ENCODE measurements around the gene SCN9A. TPM values are rescaled to one million over a fixed set of nuclear protein-coding genes. Genes with fewer than 3 reads are reported as not detected.
"Not testable (repeated sequence)": the region's sequence is repeated elsewhere in the genome, so short reads cannot be mapped to it uniquely, and the experiment has no call there.

The SCN9A gene
- total RNA-seq, 2 donors from 2014 or later, result 1.8 to 6.4 TPM

DNA sequence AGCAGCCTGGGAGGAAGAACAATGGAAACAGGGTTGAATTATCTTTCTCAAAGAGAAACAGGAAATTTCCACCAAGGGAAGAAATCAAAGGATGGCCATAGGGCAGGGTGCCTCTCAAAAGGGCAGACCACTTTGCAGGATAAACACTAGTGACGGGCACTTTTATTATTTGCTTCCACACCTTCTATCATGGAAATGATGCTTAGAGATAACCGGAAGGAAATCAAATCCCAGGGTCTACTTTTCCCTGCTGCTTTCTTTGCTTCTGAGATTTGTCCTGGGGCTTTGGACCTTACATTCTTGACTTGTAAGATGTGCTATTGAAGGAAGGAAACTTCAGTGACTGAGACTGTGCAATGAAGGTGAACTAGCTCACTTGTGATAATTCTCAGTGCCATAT is 1.1 kb upstream of the SCN9A start:
- DNase-seq (no peak), ATAC-seq (no peak)
- intact Hi-C loops (cut with DNase I), result no loop called here

DNA sequence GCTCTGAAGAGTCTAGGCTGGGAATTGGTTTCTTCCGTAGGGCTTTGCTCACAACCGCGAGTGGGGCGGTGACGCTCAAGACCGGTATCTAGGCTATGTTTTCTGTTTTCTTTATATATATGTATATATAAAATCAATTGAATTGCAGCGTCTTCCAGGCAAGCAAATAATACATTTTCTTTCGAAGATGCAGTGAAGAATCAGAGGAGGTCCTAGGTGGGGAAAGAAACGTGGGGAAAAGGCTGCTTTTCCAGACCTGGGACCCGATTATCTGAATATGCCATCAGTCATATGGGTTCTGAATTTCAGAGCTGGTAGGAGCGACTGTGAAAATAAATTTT is 714 bp upstream of the SCN9A start:
- intact Hi-C loops (cut with DNase I), result no loop called here
- ATAC-seq (no peak), DNase-seq (no peak)

DNA sequence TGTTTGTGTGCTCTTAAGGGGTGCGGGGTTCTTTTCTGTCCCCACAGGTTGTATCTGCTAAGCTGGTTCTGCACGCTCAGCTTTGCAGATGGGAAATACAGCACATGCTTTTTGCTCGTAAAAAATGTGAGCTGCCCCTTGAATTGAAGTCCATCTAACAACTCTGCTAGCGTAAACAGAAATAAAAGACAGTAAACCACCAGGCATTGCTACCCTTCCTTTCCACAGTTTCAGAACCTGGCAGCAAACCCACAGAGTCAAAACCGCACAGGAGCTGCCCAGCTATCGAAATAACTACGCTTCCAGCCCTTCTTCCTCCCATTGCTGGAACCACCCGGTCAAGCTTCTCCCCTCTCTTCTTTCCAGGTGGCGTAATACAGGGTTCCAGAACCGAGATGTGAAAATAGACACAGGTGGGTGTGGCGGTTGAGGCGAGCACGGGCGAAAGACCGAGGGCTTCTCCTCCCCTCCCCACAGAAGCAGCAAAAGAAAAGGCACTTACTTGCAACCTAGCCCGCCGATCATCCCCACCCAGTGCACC is 479 bp downstream of the SCN9A start:
- intact Hi-C loops (cut with DNase I), result no loop called here
- no peak for DNase-seq

DNA sequence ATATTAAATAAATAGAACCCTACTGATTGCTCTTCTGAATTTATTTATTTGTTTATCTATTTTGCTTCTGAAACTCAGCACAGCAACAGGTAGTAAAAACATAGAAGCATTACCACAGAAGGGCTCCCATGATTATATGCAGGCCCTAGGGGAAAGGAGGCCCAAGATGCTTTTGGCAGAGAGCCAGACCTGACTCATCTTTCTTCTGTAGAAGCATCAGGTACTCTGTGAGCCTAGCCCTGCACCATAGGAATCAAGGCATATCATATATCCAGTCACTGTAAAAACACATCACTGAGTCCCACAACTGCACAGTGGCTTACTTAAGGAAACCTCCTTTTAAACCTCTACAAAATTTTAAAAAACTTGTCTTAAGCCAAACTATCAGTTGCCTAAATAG is 1.8 kb downstream of the SCN9A start:
- intact Hi-C loops (cut with DNase I), result no loop called here
- DNase-seq (no peak), ATAC-seq (no peak)

More for the DNA sequence above, 479 bp downstream of the SCN9A start:
- ATAC-seq, result peak; percentile 9 to 24

DNA sequence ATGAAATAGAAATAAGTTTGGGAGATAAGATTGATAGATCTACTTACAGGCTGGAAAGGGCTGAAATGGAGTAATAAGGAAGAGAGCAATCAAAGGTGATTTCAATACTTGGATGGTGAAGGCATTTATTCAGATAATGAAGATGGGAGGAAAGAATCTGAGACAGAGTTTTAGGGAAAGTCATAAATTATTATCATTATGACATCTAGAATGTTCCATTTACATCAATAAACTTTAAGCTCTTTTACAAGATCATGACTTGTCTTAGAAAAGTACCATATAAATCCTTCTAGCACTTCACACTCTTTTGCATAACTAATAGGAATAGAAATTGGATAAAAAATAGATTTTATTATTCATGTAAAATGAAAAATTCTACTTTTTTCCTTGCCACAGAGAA is 2.2 kb downstream of the SCN9A start:
- DNase-seq (no peak), ATAC-seq (no peak)
- intact Hi-C loops (cut with DNase I), result no loop called here

DNA sequence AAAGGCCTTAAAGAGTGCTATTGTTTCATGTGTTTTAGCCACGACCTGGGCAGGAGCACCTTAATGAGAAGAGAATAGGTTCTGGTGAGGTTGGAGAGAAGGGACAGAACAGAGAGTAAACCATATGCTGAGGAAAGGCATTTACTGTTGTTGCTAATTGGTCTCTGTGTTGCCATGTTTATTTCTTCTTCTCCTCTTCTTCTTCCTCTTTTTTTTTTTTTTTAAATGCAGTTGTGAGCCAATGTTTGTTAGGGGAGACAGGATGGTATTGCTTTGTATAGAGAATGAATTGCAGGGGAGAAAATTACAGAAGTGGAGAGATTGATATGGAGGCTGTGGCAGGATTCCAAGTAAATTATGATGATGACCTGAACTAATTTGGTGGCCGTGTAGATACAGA is 2.6 kb downstream of the SCN9A start:
- intact Hi-C loops (cut with DNase I), result no loop called here
- no peak for DNase-seq
- ATAC-seq, result no peak

DNA sequence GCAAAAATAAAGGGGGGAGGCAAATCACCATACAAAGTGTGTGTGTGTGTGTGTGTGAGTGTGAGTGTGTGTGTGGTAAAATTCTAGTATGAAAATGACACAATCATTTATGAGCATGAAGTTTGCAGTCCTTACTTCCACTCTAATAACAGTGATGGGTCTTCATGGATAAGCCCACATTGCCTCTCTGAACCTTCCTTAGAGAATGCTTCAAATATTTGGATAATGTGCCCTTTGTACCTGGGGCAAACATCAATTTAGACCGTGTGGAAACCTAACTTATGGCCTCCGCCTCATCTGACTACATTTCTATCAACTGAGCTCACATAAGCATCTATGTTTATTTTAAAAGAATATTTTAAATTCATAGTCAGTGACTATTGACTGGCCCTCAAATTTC is 3.7 kb downstream of the SCN9A start:
- intact Hi-C loops (cut with DNase I), result no loop called here
- ATAC-seq (no peak), DNase-seq (no peak)

DNA sequence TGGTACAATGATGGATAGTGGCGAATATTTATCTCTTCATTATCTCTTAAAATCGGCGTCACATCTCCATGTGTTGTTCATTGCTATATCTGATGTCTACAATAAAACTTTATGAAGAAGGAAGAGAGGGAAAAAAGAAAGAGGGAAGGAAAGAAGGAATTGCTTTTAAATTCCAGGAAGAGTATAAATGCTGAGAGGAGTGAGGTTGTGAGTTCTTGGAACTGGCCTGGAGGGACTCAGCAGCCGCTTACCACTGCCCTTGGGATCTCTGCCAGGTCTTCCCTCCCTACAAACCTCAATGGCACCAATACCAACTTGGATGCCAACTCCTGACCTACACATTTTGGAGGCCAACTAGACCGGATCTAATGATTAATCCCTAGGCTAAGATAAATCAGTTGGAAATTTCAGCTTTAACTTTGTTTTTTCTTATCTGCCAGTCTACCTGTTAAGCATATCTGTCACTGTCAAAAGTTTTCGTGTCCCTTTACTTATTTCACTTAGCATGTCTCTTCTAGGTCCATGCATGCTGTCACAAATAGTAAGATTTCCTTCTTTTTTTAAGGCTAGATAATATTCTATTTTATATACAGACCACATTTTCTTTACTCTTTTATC is 9.8 kb downstream of the SCN9A start:
- ATAC-seq (no peak), DNase-seq (no peak)
- intact Hi-C loops (cut with DNase I), result no loop called here

DNA sequence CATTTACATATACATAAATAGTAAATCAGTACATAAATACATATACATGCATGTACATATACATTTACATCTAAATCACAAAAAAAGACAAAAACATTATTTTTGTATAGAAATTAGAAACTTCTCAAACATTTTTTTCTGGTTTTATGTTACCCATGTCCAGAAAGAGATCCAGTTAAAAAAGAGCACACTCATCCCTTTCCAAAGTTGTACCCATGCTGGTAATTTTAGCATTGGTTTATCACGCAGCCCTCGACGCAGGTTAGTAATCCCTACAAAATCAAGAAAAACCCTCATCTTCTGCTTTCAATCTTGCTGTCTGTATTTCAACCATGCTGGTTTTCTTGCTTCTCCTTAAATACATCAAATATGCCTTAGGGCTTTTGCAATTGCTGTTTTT is 10.5 kb downstream of the SCN9A start:
- ATAC-seq, result no peak
- no peak for DNase-seq
- intact Hi-C loops (cut with DNase I), result no loop called here

DNA sequence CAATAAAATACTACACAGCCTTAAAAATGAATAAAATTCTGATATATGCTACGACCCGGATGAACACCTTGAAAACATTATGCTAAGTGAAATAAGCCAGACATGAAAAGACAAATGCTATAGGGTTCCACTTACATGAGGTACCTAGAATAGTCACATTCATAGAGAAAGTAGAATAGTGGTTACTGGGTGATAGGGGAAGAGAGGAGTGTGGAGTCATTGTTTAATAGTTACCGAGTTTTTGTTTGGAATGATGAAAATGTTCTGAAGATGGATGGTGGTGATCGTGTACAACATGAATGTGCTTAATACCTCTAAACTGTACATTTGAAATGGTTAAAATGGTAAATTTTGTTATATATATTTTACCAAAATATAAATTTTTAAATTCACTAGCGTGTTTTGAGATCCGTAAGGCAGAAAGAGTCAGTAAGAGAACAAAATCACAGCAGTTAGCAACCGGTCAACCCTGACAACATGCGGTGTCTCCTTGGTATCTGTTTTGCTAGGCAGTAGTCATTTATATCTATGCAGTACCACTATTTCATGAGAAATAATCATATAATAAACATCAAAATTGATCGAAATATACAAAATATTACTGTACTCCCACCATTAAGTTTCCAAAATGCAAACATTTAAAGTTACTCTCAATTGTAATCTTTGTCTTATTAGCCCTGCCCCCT is 11.1 kb downstream of the SCN9A start:
- intact Hi-C loops (cut with DNase I), result no loop called here
- ATAC-seq, result no peak
- DNase-seq, result no peak

DNA sequence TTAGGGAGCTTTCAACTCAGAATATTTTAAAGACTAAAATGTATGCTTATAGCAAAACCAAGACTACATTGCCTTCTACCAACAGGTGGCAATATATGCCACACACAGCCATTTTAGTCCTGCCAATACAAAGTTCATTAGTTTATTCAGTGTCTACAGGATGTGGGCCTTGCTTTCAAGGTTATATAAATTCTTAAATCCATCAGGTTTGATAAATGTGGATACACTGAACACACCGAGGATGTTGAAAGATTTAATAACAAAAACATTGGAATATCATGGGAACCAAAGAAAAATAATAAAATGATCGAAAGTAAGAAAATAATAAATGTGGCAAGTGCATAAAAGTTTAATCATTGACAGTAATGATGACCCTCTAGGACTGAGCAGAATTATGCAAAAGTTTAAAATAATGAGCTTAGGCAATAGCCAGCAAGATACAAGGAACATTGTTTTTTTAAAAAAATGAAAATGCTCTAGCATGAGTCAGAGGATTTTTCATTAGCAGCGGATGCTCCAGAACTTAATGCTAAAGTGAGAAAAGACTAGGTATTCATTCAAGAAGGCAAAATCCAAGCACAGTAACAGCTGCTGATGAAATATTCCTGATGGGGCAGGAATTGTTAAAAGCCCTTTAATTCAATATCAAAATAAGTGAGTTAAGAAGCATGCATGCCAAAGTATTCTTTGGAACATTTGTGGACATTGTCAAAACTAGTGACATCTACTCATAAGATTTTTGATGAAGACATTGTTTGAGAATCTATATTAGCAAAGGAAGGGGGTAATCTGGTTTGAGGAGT is 14.2 kb downstream of the SCN9A start:
- ATAC-seq (no peak), DNase-seq (no peak)
- intact Hi-C loops (cut with DNase I), result no loop called here

DNA sequence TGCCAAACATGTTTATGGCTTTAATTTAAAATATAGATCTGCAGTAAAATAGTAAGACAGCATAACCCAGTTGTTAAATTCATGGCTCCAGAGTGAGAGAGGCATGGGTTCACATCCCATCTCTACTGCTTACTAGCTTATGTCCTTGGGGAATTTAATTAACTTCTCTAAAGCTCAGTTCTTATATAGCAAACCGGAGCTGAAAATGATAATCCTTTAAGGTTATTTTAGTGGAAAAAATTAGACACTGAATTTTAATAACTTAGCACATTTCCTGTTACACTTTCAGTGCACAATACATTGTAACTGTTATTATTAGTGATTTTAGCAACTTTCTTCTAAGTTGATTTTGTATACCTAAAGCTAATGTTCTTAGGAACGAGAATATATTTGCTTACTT is 14.8 kb downstream of the SCN9A start:
- DNase-seq, result no peak
- intact Hi-C loops (cut with DNase I), result no loop called here
- no peak for ATAC-seq

DNA sequence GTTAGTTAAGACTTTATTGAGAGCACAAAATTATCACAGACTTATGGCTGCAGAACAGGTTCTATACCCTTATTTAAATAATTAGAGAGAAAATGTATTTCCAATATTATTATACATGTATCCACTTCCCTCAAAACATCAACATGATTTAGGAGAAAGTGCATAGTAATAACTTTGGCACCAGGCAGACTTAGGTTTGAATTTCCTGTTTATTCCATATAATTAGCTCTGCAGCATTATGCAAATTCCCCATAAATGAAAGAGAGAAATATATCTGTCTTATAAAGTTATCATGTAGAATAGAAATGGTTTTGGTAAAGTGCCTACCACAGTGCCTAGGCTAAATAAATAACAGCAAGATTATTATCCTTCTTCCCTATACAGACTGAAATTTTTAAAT is 15.3 kb downstream of the SCN9A start:
- intact Hi-C loops (cut with DNase I), result no loop called here
- DNase-seq (no peak), ATAC-seq (no peak)

DNA sequence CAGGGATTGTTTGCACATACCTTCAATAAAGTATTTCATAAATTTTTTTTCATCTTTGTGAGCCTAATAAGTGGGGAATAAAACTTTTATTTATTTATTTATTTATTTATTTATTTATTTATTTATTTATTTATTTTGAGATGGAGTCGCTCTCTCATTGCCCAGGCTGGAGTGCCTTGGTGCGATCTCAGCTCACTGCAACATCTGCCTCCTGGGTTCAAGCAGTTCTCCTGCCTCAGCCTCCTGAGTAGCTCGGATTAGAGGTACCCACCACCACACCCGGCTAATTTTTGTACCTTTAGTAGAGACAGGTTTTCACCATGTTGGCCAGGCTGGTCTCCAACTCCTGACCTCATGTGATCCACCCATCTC is 17.8 kb downstream of the SCN9A start:
- intact Hi-C loops (cut with DNase I), result not testable (repeated sequence)

DNA sequence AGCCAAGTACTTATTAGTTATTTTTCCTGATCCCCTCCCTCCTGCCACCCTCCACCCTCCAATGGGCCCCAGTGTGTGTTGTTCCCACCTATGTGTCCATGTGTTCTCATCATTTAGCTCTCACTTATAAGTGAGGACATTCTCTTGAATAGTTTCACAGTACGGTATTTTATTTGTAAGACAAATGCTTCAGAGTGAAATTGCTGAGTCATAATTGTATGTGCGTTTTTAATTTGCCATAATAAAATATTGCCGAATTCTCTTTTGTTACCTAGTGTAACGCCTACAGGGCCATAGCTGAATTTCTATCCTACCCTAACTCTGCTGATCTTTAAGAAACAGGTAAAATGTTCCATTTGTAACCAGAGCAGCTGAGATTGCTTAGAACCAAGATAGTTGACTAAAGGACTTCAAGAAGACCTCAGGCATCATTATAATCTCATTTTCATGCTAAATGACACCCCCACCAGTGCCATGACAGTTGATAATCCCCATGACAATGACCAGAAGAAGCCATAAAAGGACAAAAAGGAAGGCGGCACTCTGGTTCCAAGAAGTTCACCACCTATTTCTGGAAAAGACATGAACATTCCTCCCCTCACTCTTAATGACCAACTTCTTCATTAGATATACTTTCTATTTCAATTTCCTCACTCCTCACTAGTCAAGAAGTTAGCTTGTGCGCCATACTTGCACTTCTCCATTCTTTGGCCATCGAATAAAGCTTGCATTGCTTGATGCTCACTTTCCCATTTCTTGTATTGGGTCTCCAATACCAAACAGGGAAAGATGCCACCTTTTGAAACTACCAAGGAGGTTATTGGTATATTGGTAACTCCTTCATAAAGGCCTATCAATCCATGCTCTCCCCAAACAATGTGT is 18.4 kb downstream of the SCN9A start:
- intact Hi-C loops (cut with DNase I), result no loop called here
- ATAC-seq (no peak), DNase-seq (no peak)

More for the DNA sequence above, 17.8 kb downstream of the SCN9A start:
- ATAC-seq, DNase-seq: not testable (repeated sequence)

DNA sequence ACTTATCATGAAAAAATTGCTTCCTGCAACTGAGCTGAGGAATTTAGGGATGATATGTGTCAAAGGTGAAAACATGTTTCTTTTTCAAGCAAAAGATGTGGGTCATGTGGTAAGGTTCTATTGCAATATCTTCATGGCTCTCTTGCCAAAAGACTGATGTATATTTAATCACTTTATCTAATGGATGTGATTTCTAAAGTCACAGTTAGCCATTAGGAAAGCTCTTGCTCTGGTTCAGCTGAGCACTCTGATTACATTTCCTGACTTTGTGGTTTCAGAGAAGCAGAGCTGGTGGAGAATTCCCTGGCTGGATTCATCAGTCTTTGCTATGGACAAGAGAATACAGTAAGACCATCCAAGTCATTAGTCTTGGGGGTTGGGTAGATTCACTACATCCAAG is 24.4 kb downstream of the SCN9A start:
- ATAC-seq, result no peak
- intact Hi-C loops (cut with DNase I), result no loop called here
- DNase-seq, result no peak

DNA sequence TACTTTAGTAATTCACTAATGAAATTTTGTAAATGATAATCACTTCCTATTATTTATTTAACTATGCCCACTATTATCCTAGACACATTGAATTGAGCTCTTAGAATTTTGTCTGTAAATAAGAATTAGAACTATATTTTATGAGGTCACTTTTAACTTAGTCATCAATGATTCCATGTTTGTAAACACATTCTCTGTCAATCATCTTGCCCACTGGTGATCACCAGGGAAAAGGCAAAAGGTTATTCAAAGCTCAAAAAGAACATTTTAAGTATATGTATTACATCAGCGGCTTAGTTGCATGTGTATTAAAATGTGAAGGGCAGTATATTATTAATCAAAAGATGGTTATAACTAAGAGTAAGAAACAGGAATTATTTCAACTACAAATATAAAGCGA is 25.2 kb downstream of the SCN9A start:
- DNase-seq (no peak), ATAC-seq (no peak)
- intact Hi-C loops (cut with DNase I), result no loop called here

DNA sequence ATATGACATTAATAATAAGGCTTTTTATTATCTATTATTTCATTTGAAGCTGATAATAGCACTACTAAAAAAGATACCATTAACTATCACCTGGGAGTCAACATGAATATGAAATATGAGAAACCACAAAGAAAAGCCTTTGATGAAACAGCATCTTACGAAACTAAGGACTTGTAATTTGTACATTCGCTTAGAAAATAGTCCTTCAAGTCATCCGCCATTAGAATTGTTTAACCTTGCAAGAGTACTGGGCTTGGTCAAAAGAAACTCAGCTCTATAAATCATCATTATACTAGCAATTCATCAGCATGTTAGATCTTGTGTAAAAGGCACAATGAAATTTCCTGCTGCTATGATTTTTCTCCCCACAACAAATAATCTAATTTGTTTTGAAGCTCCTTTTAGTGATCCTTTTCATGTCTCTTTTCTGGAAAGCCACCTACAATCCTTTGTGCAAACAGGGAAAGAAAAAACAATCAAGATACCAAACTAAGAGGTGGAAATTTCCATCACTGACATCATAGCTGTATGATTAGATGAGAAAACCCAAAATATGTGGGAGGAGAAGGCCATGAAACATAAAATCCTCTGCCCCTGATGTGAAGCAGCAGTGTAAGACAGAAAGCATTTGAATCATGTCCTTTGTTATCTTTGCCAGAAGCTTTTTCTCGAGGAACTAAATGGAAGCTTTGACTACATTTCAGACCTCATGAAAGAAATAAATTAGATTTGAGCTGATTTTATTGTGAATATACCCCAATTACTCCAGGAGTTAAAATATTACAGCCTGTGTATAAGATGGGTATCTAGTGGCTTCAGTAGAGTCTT is 31.2 kb downstream of the SCN9A start:
- DNase-seq, result no peak
- intact Hi-C loops (cut with DNase I), result no loop called here
- ATAC-seq, result peak in 1 of 2 donors; percentile 47

DNA sequence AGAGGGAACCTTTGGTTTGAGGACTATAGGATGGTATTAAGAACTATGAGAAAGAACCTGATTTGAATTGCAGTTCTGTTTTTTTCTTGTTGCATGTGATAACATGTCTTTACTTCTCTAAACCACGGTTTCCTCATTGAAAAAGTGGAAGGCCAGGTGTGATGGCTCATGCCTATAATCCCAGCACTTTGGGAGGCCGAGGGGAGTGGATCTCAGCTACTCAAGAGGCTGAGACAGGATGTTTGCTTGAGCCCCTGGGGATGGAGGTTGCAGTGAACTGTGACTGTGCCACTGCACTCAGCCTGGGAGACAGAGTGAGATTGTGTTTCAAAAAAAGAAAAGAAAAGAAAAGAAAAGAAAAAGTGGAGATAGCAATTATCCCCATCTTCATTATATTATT is 32.3 kb downstream of the SCN9A start:
- no peak for ATAC-seq
- DNase-seq, result no peak
- intact Hi-C loops (cut with DNase I), result no loop called here

Data from left cardiac atrium (tissue), 4 donors.